ENCODE results near the gene SUSD4.

Gene SUSD4

DNA sequence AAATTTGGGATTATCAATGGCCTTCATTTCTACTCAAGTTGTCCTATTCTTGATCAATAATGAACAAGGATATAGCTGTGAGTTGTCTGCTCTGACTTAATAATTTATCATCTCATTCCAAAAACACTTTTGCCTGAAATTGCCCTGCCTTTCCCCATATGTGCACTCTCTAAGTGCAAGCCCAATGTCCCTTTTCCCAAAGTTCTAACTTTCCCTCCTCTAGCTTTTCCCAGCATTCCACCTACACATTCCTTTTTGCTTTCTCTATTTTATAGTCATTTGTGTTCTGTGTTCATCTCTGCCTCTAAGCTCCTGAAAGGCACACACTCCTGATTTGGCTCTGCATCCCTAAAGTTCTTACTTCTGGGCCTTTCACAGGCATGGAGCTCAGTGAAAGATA lies 34.7 kb downstream of the SUSD4 start:
- no peak for DNase-seq

DNA sequence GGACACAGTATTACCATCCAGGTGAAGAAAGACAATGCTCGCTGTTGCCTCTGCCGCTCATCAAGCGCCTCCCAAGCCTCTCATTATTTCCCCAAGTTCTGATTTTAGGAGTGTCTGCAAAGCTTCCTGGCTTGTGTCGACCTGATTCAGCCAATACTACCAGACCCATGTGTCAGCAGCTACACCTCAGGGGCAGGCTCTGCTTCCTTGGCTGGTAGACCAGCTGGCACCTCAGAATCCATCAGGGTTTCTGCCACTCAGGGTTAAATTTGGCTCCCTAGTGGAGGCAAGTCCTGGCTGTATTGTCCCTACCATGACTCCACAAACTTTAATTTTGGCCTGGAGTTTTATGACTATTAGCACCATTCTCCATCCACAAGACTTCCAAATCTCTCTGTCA lies 35.4 kb downstream of the SUSD4 start:
- DNase-seq: no peak

DNA sequence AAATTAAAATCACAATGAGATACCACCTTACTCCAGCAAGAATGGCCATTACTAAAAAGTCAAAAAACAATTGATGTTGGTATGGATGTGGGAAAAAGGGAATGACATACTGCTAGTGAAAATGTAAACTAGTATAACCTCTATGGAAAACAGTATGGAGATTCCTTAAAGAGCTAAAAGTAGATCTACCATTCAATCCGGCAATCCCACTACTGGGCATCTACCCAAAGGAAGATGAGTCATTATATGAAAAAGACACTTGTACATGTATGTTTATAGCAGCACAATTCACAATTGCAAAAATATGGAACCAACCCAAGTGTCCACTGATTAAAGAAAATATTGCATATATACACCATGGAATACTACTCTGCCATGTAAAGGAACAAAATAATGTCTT lies 37.2 kb downstream of the SUSD4 start:
- no peak for DNase-seq

DNA sequence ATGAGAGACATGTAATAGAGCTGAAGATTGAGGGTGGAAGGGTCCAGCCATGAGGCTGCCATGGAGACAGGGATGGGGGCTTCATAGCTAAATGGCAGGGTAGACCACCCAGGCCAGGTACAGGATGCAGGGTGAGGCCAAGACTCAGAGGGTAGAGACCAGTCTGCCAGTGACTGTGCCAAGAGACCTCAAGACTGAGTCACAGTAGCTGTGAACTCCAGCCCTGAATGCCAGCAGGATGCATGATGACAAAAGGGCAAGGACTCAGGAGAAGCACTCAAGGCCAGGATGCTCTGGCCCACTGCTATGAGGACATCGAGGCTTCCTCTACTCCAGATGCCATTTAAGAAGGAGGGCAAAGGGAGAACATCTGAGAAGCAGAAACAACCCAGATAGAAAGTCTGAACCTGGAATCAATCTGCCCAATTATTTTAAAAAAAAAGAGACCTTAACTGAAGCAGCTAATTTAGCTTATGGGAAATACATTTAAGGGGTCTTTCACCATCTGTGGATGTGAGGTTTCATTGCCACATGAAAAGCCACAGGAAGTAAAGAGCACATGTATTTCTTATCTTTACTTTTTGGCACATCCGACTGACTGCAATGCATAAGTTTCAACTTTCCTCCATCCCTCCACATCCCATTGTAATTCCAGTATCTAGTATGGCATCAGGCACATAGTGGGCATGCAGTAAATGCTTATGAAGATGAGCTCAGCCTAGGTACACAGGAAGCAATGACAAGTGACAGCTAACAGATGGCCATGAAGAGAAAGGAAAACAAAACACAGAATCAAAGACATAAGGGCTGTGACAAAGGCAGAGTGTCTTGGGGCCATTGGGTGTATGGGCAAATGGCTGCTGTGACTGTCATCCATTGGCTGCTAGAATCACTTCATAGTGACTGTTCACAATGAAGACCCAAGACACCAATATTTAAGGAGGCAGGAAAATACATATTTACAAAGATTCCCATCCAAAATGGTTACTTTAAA lies 40.2 kb downstream of the SUSD4 start:
- DNase-seq: no peak

DNA sequence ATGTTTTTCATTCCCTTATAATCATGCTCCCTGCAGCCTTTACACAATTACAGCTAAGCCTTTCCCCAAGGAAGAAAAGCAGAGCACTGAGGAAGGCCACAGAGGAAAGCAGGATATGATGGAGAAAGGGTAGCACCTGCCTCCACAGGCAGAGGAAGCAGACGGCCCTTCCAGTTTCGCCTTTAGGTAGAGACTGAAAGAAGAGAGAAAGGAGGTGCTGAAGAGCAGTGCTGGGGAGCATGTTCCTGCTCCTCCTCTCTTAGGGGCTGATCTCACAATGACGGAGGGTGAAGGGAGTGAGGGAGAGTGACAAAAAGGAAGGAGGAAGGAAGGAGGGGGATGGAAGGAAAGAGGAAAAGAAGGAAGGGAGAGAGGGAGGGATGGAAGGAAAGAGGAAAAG lies 41.1 kb downstream of the SUSD4 start:
- no peak for DNase-seq

DNA sequence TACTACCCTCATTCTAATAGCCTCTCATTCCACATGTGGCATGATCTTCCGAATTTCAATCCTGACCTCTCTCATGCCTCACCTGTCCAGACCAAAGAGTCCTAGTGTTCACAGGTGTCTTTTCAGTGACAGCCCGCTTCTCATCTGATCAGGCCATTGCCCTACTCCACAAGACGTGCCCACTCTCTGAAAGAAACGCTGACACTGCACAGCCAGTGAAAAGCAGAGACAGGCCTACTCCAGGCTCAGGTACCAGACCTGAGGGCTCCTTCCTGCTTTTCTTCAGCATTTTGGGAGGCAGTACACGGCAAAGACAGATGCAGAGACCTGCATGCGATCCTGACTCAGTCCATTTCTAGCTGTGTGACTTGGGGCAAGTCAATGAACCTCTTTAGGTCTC lies 43.0 kb downstream of the SUSD4 start:
- DNase-seq: no peak

DNA sequence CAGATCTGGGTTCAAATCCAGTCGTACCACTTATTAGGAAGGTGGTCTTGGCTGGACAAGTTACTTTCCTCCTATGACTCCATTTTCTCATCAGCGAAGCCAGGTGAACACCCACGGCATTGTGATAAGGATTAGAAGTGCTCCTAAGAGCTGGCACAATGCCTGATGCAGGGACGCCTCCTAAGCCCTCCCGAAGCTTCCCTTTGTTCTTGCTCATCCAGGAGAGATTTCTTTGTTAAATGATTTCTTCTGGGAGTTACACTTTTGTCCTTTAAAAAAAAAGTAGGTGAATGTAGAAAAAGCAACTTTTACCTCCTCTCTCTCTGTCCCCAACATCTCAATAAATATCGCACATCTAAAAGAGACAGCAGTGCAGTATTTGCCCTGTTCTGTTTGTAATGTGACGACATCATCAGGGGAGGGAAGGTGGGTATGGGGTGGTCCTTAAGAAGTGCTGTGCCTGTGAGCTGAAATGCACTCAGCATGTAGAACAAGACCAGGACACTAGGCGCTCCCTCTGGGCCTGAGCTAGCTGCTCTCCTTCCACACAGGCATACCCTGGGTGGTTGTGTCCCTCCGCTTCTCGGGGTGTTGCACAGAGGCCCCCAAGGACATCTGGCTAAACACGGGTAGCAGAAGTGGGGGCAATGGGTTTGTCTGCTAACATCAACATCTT lies 43.9 kb downstream of the SUSD4 start:
- no peak for DNase-seq

DNA sequence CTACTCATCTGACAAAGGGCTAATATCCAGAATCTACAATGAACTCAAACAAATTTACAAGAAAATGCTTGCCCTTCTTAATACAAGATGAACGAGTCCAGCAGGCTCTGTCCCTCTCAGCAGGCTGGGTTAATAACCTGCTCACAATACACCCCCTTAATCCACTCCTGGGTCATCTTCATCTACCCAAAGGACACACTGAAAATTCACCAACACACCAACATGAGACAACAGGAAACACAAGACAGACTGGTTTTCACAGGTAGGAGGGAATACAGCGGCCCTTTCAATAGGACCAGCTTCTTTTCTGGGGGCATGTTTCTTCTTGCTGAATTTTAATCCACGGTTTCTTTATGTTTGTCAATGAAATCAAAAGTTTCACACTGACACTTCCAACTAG lies 44.6 kb downstream of the SUSD4 start:
- no peak for DNase-seq

DNA sequence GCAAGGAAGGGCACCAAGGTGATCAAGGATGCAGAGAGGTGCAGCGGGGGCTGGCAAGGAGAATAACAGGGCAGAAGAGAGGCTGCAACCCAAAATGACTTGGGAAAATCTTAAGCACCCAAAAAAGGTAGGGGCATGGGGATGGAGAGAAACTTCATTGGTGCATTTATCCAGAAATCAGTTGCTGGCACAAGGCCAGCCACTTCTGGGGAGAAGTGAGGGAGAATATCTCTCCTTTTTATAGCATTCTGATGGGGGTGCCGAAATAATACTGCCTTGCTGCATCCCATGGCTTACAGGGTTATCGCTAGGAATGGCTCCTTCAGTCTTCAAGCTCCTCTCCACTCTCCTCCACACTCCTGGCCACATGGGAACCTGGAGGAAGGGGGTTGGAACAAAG lies 47.9 kb downstream of the SUSD4 start:
- DNase-seq: no peak

DNA sequence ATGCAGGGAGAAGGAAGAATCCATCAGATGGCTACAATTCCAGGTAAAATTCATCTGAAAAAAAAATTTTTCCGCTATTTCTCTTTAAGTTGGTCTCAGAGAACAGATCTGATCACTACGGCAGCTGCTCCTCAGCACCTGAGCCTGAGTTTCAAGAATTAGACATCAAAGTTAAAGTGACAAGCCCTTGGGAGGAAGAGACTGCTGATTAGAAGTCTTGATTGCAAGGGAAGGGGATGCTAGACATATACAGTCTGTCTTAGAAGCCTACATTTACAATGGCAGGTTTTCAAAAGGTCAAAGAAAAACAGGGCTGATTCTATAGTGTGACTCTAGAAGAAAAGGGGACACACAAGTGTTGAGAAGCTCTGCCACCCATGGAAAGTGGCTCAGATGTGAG lies 48.3 kb downstream of the SUSD4 start:
- DNase-seq: no peak

DNA sequence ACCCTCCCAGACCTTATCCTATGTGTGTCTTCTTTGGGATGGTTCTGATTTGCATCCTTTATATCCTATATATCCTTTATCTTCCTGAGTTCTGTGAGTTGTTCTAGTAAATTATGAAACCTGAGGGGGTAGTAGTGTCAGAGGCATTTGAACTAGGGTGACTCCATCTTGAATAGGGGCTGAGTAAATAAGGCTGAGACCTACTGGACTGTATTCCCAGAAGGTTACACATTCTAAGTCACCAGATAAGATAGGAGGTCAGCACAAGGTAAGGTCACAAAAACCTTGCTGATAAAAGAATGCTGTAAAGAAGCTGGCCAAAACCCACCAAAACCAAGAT lies 50.6 kb downstream of the SUSD4 start:
- DNase-seq: no peak

DNA sequence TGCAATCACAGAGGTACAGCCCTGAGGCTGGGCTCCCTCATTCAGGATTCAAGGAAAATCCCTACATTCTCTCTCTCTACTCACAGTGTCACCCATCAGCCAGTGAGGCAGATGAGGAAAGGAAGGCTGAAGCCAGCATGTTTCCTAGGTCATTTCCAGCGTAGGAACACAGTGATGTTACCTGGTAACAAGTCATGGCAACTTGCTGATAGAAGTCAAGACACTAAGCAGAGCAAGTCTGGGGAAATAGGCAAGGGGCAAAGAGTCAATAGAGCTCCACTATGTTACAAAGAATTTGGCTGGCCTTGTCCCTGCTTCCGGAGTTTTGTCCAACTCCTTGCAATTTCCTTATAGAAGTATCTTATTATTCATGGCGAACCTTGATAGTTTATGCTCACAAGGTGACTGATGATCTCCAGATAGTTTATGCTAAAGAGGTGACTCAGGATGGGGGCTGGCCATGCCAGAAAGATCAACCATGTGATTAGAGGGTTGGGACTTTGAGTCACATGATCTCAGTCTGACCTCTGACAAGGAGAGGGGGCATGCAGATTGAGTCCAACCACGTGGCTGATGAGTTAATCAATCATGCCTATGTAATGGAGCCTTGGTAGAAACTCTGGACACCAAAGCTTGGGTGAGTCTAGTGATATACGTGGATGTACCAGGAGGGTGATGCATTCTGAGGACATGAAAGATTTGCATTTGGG lies 51.1 kb downstream of the SUSD4 start:
- DNase-seq: no peak

DNA sequence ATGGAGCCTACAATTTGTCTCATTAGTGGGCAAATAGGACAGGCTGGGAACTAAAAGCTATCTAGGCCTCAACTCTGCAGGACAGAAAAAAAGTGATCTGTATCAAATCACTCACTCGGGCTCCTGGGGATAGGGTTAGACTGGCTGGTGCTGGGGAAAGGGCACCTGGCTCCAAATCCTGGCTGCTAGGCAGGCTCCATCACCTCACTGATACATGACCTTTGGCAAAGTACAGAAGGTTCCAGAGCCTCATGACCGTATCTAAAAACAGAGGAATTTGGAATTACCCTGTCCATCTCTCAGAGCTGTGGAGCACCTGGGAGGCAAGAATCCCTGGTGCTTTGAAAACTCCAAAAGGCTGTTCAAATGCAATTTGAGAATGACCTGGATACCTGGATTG lies 51.7 kb downstream of the SUSD4 start:
- DNase-seq: no peak

DNA sequence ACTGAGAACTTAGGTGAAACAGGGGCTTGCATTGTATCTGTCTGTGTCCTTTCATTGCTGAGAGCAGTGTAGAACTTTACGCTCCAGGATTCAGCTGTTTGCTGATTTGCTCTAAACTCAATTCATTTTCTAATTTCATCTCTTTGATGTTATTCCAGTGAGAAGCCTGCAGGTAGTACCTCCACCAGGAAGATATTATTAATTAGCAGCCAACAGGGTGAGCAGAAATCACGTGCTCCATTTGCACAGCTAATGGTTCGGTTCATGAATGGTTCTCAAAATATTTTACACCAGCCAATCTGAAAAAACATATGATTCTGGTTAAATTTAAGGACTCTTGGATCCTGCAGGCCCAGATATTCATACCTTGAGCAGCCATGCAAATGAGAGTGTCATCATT lies 52.1 kb downstream of the SUSD4 start:
- no peak for DNase-seq

DNA sequence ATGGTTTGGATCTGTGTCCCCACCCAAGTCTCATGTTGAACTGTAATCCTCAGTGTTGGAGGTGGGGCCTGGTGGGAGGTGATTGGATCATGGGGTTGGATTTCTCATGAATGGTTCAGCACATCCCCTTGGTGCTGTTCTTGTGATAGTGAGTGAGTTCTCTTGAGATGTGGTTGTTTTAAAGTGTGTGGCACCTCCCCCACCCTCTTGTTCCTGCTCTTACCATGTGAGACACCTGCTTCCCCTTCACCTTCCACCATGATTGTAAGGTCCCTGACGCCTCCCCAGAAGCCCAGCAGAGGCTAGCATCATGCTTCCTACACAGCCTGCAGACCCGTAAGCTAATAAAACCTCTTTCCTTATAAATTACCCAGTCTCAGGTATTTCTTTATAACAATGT lies 55.8 kb downstream of the SUSD4 start:
- no peak for DNase-seq

DNA sequence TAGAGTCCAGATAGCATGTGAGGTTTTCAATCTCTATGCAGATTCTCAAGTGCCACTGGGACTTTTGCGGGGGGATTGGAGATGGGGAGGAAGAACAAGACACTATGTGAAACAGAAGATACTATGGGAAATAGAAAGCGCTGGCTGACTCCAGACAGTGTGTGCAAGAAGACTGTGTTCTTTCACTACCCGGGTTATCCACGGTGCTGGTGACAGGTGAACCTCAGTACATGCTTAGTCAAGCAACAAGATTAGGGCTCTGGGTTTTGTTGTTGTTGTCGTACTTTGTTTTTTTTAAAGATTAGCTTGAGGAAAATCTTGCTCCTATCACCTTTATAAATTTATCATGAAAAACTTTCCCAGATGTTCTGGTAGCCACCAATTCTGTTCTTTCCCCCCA lies 56.4 kb downstream of the SUSD4 start:
- DNase-seq: no peak

DNA sequence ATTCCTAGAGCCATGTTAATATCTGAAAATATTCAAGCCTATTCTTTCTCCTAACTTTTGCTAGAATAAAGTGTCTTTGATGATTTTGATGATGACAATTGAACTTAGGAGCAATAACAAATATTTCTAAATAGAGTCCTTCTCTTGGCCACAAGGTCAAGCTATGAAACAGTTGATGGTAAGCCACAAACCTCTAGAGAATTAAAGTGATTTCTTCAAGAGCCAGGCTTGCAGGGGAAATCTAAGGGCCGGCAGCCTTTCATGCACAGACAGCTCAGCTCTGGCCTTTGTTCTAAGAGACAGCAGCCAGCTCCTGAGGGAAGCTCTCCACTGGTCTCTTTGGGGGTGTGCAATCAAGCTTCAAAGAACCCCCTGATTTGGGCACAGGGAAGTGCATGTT lies 59.0 kb downstream of the SUSD4 start:
- DNase-seq: no peak

DNA sequence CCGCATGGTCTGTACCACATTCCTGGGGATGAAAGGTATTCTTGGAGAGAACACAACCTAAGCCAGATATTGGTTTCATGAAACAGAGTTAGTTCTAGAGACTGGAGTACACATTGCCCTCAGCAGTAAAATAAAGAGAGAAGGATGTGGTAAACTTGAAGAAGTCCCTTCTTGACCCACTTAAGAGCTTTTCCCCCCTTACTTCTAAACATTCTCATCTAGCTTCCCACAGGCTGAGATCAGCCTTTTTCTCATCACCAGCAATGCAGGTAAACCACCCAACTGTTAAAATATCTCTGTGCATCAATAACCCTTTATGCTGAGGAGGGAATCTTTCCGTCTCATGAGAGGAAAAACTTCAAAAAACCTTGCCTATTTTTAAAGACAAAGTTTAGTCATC lies 62.6 kb downstream of the SUSD4 start:
- no peak for DNase-seq

DNA sequence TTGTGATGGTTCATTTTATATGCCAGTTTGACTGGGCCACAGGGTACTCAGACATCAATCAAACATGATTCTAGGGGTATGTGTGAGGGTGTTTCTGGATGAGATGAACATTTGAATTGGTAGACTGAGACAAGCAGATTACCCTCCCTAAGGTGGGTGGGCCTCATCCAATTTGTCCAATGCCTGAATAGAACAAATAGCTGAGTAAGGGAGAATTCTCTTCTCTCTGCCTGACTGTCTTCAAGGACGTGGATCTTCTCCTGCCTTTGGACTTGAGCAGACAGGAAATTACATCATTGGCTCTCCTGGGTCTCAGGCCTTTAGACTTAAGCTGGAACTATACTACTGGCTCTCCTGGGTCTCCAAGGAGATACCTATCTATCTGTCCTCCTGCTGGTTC lies 64.4 kb downstream of the SUSD4 start:
- no peak for DNase-seq

DNA sequence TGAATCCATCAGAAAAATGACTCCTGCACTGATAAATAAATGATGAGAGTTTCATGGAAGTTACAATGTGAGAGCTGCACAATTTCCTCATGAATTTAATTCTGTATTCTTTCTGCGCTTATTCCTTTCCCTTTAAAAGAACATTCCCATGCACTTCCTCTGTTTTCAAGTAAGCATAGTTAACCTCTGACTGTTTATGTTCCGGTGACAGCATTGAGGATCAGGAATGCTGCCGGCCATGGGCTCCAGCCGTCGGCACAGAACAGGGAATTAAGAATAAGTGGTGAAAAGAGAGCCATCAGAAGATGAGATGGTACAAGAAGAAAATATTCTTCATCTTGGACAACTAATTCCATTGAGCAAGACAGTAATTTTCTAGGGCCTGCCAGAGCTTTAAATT lies 65.3 kb downstream of the SUSD4 start:
- DNase-seq: no peak

DNA sequence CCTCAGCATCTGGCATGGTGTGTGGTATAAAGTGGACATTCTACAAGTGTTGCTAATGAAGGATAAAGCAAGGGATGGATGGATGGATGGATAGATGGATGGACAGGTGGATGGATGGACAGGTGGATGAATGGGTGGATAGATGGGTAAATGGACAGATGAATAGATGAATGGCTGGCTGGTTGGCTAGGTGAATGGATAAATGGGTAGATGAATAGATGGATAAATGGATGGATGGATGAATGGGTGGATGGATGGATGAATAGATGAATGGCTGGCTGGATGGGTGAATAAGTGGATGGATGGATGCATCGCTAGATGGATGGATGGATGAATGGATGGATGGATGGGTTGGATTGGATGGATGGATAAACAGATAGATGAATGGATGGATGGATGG lies 66.2 kb downstream of the SUSD4 start:
- no peak for DNase-seq

DNA sequence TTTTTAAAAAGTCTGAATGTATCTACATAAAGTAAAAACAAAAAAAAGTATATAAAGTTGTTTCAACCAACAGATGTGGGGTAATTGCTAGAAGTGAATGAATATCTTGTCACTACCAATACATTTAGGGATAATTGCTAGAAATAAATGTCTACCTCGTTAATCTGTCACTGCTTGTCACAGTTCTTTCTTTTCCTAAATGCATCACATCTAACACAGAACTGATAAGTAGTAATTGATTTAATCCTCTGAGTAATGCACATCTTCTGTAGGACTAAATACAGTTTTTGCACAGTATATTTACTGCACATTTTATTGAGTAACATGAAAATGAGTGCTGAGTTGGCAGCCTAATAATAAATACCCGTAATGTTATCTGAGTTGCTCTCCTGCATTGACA lies 72.2 kb downstream of the SUSD4 start:
- DNase-seq: no peak

DNA sequence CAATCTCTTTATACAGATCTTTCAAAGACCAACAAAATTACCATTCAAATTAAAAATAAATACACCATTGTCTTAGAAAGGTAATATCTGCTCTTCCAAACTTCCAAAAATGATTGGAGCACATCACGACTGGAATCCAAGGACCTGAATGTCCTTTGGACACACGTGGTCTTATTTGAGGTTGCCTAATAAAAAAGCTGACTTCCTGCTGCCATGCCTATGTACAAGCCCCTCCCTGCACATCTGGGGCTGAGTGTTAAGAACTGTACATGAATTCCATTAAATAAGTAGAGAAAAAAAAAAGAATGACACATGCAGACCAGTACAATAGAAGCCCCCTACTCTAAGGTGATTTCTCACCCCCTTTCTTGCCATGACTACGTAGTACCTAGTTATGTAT lies 73.6 kb downstream of the SUSD4 start:
- no peak for DNase-seq

DNA sequence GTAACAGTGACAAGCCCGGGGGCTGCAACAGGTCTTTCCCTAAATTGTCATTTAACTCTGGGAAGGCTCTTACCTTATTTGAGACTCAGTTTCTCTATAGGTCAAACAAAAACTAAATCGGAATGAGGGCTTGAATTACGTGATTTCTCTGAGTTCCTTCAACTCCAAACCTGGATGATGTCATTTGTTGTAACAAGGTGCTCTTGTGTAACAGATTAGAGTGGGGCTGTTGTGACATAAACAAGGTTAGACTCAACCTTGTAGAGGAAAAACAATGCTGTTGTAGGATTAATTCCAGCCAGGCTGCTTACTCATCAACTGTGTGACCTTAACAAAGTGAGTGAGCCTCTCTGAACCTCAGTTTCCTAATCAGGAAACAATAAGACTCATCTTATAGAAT lies 74.4 kb downstream of the SUSD4 start:
- no peak for DNase-seq

Measured in NCI-H146 (cell line).